ENCODE measurements around the gene SF3B3.

GRCh38 chr16:70523743-70524398 lies at the start of gene SF3B3:
- TF ChIP-seq CTCF (optimal IDR thresholded peaks at IDR 0.05 in 1 of 3, IDR thresholded peaks at IDR 0.05 in 1 of 3, conservative IDR thresholded peaks at IDR 0.05 in 1 of 3; ENCODE audit: extremely low read depth in 1 of 3, insufficient read depth in 2 of 3, low read length in 3 of 3) (no peak), EZH2 (IDR thresholded peaks at IDR 0.05; ENCODE audit: low read length) (no peak)
